ENCODE results near the gene TENM3. TPM values are rescaled to one million over a fixed set of nuclear protein-coding genes. Genes with fewer than 3 reads are reported as not detected.

TENM3 gene
- total RNA-seq, 1 donor from 2014 or later: 40.4 TPM

DNA sequence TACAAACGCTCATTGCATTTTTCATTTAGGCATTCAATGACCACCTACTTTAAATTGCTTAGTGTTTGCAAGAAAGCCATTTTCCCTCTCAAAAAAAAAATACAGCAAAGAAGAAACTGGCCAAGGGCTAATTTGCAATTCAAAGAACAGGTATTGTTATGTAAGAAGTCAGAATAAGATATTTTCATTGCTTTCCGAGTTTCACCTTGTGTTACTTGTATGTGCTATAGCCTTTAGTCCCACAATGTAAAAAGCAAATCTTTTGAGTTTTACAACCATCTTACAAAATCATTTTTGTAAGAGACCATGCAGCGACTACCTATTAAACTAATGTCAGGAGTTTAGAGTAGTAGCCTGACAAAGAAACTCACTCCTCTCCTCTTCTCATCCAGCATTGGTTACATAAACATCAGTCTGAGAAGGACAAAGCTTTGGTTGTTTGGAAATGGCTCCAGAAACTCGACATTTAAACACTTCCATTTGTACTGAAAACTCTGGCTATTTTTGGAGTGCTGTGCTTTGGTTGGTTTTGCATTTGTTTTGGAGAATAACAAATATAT lies 15.3 kb downstream of the TENM3 start:
- TF ChIP-seq, protein P1, sequence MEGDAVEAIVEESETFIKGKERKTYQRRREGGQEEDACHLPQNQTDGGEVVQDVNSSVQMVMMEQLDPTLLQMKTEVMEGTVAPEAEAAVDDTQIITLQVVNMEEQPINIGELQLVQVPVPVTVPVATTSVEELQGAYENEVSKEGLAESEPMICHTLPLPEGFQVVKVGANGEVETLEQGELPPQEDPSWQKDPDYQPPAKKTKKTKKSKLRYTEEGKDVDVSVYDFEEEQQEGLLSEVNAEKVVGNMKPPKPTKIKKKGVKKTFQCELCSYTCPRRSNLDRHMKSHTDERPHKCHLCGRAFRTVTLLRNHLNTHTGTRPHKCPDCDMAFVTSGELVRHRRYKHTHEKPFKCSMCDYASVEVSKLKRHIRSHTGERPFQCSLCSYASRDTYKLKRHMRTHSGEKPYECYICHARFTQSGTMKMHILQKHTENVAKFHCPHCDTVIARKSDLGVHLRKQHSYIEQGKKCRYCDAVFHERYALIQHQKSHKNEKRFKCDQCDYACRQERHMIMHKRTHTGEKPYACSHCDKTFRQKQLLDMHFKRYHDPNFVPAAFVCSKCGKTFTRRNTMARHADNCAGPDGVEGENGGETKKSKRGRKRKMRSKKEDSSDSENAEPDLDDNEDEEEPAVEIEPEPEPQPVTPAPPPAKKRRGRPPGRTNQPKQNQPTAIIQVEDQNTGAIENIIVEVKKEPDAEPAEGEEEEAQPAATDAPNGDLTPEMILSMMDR (IDR thresholded peaks at IDR 0.05; ENCODE audit: unreplicated experiment): no peak
- no peak overlapping the region for H3K4me3 Mint-ChIP-seq (ENCODE audit: low read depth)
- H3K9me3 Mint-ChIP-seq (ENCODE audit: low read depth): peaks cover 6% of the 10 kb centered on the region
- H3K4me1 Mint-ChIP-seq (ENCODE audit: low read depth): peaks cover 1% of the 10 kb centered on the region
- H3K27ac Mint-ChIP-seq: no peak overlapping the region
- peaks cover 3% of the 10 kb centered on the region for H3K36me3 Mint-ChIP-seq (ENCODE audit: insufficient read depth)
- DNase-seq (ENCODE audit: low spot score, unreplicated experiment): no peak
- peaks cover 30% of the 10 kb centered on the region for H3K27me3 Mint-ChIP-seq

- Mint-ChIP-seq H3K4me3 (ENCODE audit: low read depth) (no peak overlapping the region), H3K27me3 (peaks cover 11% of the 10 kb centered on the region), H3K4me1 (ENCODE audit: low read depth) (no peaks in the 10 kb centered on the region), H3K9me3 (ENCODE audit: low read depth) (peaks cover 11% of the 10 kb centered on the region), H3K36me3 (ENCODE audit: insufficient read depth) (peaks cover 5% of the 10 kb centered on the region), H3K27ac (no peak overlapping the region)
- TF ChIP-seq, protein P1 (IDR thresholded peaks at IDR 0.05; ENCODE audit: unreplicated experiment): no peak
- DNase-seq (ENCODE audit: low spot score, unreplicated experiment): no peak
Observed at GRCh38 chr4:182261651-182262223, 18.5 kb downstream of the TENM3 start.

- Mint-ChIP-seq H3K36me3 (ENCODE audit: insufficient read depth) (peaks cover 5% of the 10 kb centered on the region), H3K9me3 (ENCODE audit: low read depth) (peaks cover 8% of the 10 kb centered on the region), H3K27me3 (peaks cover 11% of the 10 kb centered on the region), H3K27ac (no peak overlapping the region), H3K4me1 (ENCODE audit: low read depth) (no peaks in the 10 kb centered on the region), H3K4me3 (ENCODE audit: low read depth) (no peak overlapping the region)
- TF ChIP-seq, protein P1 (IDR thresholded peaks at IDR 0.05; ENCODE audit: unreplicated experiment): no peak
- no peak for DNase-seq (ENCODE audit: low spot score, unreplicated experiment)
Observed at GRCh38 chr4:182263562-182263961, 20.4 kb downstream of the TENM3 start.

GRCh38 chr4:182264139-182264752 lies 21.0 kb downstream of the TENM3 start:
- no peak for DNase-seq (ENCODE audit: low spot score, unreplicated experiment)
- peaks cover 8% of the 10 kb centered on the region for H3K9me3 Mint-ChIP-seq (ENCODE audit: low read depth)
- no peak overlapping the region for H3K27ac Mint-ChIP-seq
- H3K27me3 Mint-ChIP-seq: peaks cover 11% of the 10 kb centered on the region
- H3K4me1 Mint-ChIP-seq (ENCODE audit: low read depth): no peaks in the 10 kb centered on the region
- TF ChIP-seq, protein P1 (IDR thresholded peaks at IDR 0.05; ENCODE audit: unreplicated experiment): no peak
- no peak overlapping the region for H3K4me3 Mint-ChIP-seq (ENCODE audit: low read depth)
- H3K36me3 Mint-ChIP-seq (ENCODE audit: insufficient read depth): peaks cover 6% of the 10 kb centered on the region

- Mint-ChIP-seq H3K36me3 (ENCODE audit: insufficient read depth) (peaks cover 6% of the 10 kb centered on the region), H3K4me1 (ENCODE audit: low read depth) (no peaks in the 10 kb centered on the region), H3K27me3 (peaks cover 8% of the 10 kb centered on the region), H3K4me3 (ENCODE audit: low read depth) (no peak overlapping the region), H3K27ac (no peak overlapping the region), H3K9me3 (ENCODE audit: low read depth) (peaks cover 8% of the 10 kb centered on the region)
- DNase-seq (ENCODE audit: low spot score, unreplicated experiment): no peak
- TF ChIP-seq, protein P1 (IDR thresholded peaks at IDR 0.05; ENCODE audit: unreplicated experiment): no peak
Observed at GRCh38 chr4:182265881-182266280, 22.7 kb downstream of the TENM3 start.

Measured in progenitor cell of endocrine pancreas (in vitro differentiated cells).